HL-60/S4 treated with retinoic acid at 250 ng/mL for 4 days and 3 days (cell line): ENCODE measurements around the gene CDON.

Experiments
- in situ Hi-C: fragments of 300-500 bp; cut with MboI; formaldehyde crosslinking; loops from 2 replicates; pipeline ENCODE4 v1.7.0; 2022; ENCODE audit warnings: low sequenced_read_pairs

Gene CDON

GRCh38 chr11:126082251-126083109 lies 19.8 kb upstream of the CDON start:
- in situ Hi-C loops, result no loop called here

- in situ Hi-C loops, result no loop called here
Measured at GRCh38 chr11:126081915-126082250, 19.2 kb upstream of the CDON start.

DNA sequence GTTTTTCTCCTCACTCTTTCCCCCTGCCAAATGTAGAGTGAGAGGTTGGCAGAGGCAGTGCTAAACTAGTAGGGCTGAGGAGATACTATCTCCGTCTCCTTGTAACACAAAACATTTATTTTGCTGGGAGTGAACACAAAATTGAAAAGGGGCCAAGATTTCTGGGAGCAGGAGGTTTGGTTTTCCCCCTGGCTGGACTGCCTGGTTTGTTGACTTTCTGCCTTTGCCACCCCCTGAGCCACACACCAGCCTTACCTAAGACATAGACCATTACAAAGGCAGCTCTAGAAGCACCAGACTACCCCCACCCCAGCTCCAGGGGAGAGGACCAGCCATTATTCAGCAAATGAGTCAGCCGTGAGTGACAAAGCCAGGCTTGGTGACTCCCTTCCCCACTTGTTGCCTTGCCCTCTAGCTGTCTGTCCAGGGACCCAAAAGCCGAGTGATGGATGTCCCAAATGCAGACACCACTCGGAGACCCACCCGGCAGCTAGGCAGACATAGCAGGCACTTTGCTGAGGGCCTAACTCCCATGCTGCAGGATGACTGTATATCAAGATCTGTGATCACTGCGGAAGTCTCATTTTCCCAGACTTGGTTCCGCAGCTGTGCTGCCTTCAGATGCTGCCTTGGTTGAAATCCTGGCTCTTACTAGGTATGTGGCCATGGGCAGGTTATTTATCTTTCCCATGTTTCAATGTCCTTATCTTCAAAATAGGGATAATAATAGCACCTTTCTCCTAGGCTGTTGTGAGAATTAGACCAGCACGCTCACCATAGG lies 17.7 kb upstream of the CDON start:
- in situ Hi-C loops, result no loop called here

DNA sequence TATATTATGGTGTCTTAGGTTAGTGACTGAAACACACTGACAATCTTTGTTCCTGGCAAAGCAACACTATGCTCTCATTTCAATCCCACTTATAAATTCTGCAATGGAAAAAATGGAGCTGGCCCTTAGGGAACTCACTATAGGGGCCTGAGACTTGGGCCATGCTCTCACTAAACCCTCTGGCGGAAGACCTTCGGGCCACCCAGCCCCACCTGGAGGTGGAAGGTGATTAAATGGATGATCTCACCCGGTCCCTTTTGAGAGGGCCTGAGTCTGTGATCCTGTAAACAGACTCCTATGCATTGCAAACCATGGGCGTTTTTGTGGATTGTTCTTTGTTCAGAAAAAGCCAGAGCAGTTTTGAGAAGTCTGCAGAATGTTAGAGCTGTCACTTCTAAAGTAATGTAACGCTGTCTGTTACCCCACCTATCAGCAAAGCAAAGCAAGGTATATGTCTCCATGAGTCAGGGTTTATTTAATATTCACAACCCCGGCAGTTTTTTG lies 17.0 kb upstream of the CDON start:
- in situ Hi-C loops, result no loop called here

GRCh38 chr11:126076641-126077040 lies 14.0 kb upstream of the CDON start:
- in situ Hi-C loops, result no loop called here

DNA sequence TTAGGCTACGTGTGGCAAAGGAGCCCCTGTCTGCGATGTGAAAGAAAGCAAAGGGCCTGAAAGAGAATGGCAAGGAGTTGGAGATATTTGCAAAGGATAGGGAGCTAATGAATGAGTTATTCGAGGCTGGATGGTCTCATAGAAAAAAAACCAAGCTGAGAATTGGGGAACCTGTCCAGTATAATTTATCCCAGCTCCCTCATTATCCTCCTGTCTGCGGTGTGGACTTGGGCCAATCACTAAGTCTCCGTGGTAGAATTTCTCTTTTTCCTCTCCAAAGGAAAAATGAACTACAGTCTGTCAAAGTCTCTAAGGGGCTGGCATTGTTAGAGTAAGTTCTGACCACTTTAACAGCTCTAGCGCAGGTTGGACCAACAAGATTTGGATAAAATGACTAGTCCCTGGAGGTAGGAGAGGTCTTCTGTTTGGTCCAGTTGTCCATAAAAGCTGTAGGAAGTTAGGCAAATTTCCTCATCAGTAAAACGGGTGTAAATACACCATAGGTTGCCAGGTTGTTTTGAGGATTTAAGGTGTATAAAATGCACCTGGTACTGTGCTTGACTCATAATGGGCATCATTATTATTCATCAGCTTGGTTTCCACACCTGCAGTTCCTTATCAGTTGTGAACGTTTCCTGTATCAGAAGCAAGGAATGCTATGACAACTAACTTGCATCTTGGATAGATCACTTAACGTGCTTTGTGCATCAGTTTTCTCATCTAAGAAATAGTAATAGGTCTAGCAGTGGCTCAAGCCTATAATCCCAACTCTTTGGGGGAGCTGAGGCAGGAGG lies 10.3 kb upstream of the CDON start:
- in situ Hi-C loops, result no loop called here

GRCh38 chr11:126072141-126072741 lies 9.6 kb upstream of the CDON start:
- in situ Hi-C loops, result no loop called here

GRCh38 chr11:126063507-126063852 lies 814 bp upstream of the CDON start:
- in situ Hi-C loops, result no loop called here

DNA sequence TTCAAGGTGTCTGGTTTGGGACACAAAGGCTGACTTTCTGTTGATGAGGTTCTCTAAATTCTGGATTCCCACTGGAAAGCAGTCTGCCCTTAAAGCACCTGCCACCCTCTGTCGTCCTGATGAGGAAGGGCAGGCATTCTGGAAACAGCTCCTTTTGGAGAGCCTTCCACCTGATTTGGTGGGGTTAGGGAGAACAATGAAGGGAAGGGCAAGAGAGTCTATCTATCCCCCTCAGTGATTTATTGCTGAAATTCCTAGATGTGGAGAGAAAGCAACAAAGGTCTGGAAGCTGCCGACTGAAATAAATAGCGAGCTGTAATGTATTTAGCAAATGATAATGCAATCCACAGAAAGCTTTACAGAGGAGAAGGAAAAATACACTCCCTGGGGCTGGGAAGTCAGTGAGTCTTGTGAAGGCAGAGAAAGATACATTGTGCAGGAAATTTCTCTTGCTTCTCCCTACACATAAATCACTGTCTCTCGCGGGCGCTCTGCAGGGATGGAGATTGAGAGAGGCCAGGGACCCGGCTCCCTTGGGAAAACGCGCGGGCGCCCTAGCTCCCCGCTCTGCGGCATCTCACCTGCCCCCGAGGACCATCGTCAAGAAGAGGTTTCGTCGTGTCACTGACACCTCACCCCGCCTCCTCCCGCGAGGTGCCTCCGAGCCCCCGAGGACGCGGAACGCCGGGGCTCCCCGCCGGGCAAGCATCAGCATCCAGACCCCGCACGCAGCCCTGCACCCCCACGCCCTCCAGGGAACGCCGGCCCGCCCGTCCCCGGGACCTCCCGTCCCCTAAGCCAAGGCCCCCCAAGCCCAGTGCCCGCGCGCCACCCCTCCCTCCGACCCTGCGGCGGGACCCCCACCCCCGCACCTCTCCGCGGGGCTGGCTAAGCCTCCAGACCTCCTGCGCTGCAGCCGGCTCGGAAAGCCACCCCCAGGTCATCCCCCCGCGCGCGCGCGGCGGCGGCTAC lies 673 bp downstream of the CDON start:
- in situ Hi-C loops, result no loop called here

DNA sequence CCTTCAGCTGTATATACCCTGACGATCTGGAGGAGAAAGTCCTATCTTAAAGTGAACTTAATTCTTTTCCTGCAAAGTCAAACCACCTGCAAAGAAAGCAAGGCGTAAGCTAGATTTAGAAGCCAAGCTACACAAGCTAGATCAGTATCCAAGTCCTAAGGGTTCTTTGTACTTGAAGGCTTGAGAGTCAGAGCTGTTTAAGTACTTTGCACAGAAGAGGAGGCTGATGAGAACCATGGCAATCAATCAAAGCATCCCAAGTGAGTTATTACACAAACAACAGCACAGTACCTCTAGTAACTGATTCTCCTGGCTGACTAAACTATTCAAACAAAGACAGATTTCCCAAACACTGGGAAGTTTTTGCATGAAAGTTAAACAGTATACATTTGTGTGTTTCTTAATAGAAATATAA lies 1.9 kb downstream of the CDON start:
- in situ Hi-C loops, result no loop called here

- in situ Hi-C loops, result no loop called here
Measured at GRCh38 chr11:126059238-126059781, 3.4 kb downstream of the CDON start.

DNA sequence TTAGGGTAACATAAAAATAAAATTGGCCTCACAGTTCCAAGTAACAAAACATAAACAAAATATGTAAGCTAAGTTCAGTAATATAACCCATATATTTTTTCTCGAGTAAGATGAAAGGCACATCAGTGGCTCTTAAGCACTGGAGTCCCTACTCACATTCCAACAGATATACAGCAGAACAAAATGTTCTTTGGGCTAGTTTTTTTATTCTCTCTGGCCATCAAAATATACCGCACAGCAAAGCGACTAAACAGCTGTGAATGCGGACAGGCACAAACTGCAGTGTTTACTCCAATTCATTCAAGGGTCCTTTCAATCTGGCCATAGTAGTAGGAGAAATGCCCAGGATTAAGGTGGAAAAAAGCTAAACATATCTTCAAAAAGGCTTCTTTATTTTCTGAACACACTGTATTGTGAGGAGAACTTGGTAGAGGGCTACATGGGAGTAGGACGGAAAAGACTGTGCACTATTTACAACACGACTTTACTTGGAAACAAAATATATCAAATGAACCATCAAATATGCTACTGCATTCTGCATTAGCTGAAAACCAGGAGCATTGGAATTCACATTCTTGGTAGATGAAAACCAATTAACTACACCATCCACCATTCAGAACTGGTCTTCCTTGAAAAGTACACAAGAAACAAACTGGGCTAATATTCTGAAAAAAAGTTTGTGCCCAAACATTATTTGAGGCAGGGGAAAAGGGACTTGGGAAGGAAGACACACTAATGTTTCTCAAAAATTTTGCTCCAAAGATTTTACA lies 4.4 kb downstream of the CDON start:
- in situ Hi-C loops, result no loop called here

- in situ Hi-C loops, result no loop called here
Measured at GRCh38 chr11:126054882-126055281, 7.8 kb downstream of the CDON start.

GRCh38 chr11:126054408-126054807 lies 8.3 kb downstream of the CDON start:
- in situ Hi-C loops, result no loop called here

- in situ Hi-C loops, result no loop called here
Measured at GRCh38 chr11:126053415-126054286, 9.0 kb downstream of the CDON start.

- in situ Hi-C loops, result no loop called here
Measured at GRCh38 chr11:126051117-126051516, 11.5 kb downstream of the CDON start.

- in situ Hi-C loops, result no loop called here
Measured at GRCh38 chr11:126049159-126049558, 13.5 kb downstream of the CDON start.

- in situ Hi-C loops, result no loop called here
Measured at GRCh38 chr11:126048197-126048596, 14.5 kb downstream of the CDON start.
